CD4-positive, alpha-beta T cell treated with Interleukin-17A for 1 hour (primary cell): ENCODE results near the gene PYGL.
"Not testable (repeated sequence)": the region's sequence is repeated elsewhere in the genome, so short reads cannot be mapped to it uniquely, and the experiment has no call there.

Source experiments
- DNase-seq: peaks from one replicate; pipeline ENCODE4 v3.0.0-alpha.2; 2020

Gene PYGL

DNA sequence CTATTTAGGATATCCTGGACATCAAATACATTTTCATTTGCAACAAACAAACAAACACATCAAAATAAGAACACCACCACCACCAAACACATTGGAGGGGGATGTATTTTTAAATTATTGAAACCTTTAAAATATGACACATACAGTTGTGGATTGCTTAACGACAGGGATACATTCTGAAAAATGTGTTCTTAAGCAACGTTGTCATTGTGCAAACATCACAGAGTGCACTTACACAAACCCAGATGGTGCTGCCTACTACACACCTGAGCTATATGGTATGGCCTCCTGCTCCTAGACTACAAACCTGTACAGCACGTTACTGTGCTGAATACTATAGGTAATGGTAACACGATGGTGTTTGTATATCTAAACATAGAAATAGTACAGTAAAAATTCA, 19.4 kb downstream of the PYGL start:
- DNase-seq: no peak

DNA sequence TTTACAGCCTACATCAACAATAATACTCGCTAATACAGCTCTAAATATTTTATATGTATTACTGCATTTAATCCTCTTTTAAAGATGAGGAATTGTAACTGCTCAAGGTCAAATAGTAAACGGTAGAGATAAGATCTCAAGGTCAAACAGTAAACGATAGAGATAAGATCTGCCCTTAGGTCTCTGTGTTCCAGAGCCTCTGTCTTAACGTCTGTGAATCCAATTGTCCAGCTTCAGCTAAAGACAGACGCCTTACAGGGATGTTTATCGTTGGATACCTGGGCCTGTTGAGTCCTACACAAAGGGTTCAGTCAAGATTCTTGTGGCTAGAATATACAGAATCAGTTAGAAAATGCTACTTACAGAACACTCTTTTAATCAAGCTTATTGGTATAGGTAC, 20.0 kb downstream of the PYGL start:
- no peak for DNase-seq

DNA sequence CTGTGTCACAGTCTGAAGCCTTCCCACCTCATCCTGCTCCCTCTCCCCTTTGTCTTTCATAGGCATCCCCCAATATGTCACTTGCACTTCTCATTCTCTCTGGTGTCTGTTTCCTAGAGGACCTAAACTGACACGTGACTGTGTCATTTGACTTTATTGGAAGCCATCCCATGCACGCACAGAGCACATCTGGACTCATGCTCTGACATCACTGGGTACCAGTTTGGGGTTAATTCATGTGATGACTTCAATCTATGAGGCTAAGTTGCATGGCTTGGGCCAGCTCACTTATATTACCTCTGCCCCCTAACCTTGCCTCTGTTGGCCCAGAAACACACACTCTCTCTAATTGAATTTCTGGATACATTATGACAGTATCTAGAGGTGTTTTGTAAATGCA, 21.5 kb downstream of the PYGL start:
- DNase-seq: no peak

DNA sequence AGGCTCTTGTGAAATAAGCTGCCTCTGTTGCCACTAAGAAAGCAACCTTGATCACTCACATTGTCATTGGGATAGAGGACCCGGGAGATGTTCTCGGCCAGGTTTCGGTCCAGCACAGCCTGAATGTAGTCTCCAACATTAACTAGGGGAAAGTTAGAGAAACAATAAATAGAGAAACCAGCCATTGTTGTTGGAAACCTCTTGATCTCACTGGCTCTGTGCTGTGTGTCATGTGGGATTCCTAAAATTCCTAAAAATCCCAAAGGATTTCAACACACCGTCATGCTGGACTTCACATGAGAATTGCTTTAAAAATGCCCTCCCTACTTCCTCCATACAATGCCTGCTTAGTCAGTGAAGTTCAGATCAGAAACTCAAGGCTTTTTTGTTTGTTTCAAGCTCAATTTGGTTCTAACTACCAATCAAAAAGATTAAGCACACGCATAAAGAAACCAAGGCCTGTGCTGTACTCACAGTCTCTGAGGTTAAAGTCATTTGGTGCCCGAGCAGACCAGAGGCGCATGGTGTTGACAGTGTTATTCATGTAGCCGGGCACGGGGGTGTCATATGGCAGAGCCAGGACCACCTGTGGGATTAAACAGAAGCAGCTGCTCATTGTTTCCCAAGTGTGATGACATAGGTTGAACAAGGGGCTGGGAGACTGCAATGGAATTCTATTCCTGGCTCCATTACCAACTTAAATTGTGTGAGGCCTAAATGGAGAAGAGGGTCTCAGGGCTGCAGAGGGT, 23.6 kb downstream of the PYGL start:
- DNase-seq: no peak

DNA sequence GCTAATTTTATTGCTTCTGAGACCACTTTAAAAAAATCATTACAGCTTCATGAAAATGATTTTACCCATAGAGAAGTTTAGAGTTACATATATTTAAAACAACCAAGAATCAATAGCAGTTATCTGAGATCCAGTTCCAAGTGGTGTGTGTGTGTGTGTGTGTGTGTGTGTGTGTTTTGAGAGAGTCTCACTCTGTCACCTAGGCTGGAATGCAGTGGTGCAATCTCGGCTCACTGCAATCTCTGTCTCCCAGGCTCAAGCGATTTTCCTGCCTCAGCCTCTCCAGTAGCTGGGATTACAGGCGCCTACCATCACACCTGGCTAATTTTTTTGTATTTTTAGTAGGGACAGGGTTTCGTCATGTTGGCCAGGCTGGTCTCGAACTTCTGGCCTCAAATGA, 24.8 kb downstream of the PYGL start:
- not testable (repeated sequence) for DNase-seq

DNA sequence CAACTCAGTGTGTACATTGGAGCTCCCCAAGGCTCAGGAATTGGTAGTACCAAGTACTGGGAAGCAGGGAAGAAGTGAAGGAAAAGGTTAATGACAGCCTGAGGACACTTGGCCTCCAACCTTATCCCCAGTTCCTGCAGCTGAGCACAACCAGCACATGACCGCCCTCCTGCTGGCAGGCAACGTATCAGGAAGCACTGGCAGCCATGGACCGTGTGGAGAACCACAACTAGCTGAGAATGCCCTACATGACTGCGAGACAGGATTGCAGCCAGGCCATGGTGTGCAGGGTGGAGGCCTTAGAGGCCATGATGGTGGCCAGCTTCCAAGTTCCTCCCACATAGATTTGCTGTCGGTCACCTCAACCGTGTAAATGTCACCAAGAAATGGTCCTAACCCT, 26.8 kb downstream of the PYGL start:
- DNase-seq: no peak

DNA sequence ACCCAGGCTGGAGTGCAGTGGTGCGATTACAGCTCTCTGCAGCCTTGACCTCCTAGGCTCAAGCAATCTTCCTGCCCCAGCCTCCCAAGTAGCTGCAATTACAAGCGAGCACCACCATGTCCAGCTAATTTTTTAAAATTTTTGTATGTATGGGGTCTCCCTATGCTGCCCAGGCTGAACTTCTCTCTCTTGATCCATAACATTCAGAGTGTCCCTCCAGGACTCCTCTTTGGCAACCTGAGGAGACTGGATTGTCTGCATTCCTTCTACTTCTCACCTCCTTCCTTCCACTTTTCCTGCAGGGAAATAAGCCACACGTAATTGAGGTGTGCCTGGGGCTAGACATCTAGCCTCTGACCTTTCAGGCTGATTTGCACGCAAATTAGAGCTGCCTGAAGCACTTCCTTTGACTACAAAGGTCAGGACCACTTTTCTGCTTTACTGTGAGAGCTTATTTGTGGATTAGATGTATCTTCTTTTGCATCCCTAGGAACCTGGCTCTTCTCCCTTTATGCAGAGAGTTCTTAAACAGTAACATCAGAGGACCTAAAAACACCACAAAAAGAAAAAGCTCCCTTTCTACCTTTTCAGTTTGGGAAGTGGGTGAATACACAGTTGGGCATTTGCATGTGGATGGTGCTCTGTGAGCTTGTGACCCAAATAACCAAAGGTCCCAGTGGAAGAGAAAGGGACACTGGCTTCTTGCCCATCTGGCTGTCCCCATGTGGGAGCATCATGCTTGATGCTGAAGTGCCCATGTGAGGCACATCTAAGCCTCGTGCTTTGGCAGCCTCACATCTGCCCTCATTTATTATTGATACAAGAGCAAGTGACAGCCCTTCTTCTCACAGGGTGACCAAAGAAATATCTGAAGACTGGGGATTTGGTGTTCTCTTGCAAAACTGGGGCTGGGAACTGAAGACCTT, 33.5 kb downstream of the PYGL start:
- no peak for DNase-seq

DNA sequence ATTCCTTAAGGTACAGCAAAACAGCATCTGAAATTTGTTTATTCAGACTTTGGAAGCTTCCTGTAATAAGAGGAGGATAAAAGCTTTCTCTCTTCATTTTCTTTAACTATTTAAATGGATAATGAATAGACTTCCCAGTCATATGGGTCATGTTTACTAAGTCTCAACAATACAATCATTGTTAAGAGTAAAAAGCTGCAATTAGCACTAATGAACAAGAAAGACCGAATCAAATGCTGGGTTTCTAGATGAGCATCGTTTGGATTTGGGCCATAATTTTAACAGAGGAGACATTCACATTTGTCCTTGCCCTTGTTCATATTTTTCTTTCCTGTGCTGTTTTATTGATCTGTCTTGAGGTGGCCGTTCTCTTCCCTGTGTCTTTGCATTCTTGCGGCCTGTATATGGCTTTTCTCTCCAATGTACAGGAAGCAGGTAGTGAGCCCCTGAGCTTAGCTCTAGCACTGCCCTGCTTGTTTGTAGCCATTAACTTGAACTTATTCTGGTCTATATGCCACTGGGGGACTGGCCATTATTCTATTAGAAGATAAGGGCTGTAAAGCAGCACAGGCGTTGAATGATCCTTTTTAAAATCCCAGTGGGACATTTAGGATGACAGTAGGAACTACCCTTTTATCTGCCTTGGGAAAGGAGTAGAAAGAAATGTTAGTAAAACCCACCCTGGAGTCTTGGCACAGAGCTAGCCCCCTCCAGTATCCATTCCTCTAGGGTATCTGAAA, 37.8 kb downstream of the PYGL start:
- no peak for DNase-seq

DNA sequence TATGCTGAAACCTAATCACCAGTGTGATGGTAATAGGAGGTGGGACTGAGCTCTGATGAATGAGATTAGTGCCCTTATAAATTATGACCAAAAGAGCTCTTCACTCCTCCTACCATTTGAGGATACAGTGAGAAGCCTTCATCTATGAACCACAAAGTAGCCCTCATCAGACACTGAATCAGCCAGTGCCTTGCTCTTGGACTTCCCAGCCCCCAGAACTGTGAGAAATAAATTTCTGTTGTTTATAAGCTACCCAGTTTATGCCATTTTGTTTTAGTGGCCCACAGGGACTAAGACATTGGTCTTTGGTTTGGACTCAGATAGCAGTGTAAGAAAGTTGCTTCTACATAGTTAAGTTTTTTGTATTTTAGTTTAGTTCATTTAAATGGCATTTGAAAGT, 39.6 kb downstream of the PYGL start:
- no peak for DNase-seq

DNA sequence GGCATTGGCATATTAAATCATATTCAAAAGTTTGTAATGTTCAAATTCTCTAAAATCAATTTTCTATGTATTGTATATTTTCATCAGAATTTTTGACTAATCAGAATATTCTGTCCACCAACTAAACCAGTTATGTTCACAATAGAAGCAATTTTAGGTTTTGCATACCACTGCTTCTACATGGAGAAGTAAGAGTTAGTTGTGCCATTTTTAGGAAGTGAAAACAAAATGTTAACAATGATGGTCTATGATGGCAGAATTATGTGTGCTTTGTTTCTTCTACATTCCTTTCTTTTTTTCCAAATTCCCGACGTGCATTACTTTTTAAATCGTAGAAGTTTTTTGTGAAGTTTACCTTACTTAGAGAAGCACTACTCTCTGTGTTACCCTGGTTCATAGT, 42.9 kb downstream of the PYGL start:
- no peak for DNase-seq

DNA sequence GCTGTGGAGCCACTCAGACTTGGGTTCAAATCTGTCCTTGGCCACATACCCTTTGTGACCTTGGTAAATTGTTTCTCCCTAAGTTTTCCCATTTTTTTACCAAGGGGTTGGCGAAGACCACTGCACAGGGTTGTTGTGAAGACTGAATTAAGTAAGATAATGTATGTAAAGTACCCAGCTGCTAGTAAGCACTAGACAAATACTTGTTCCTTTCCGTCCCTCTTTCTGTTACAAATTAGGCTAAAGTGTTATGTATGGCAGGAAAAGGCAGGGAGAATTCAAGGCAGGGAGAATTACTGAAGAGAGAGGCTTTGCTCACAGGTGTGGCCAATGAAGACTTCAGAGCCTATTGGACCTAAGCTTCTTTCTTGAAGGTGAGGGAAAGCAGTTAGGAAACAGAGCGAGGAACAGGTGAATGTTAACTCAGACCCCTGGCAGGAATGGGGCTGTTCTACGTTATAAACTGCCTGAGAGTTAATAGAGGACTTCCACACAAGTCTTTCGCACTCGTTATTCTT, 46.6 kb downstream of the PYGL start:
- DNase-seq: no peak

DNA sequence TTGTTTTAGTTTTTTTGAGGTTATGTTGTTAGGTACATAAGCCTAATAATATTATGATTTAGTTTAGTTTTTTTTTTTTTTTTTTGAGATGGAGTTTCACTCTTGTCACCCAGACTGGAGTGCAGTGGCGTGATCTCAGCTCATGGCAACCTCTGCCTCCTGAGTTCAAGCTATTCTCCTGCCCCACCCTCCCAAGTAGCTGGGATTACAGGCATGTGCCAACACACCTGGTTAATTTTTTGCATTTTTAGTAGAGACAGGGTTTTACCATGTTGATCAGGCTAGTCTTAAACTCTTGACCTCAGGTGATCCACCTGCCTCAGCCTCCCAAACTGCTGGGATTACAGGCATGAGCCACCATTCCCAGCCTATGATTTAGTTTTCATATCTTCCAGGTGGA, 47.3 kb downstream of the PYGL start:
- DNase-seq: not testable (repeated sequence)

DNA sequence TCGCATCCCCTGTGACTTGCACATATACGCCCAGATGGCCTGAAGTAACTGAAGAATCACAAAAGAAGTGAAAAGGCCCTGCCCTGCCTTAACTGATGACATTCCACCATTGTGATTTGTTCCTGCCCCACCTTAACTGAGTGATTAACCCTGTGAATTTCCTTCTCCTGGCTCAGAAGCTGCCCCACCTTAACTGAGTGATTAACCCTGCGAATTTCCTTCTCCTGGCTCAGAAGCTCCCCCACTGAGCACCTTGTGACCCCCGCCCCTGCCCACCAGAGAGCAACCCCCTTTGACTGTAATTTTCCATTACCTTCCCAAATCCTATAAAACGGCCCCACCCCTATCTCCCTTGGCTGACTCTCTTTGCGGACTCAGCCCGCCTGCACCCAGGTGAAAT, 47.9 kb downstream of the PYGL start:
- DNase-seq: not testable (repeated sequence)

DNA sequence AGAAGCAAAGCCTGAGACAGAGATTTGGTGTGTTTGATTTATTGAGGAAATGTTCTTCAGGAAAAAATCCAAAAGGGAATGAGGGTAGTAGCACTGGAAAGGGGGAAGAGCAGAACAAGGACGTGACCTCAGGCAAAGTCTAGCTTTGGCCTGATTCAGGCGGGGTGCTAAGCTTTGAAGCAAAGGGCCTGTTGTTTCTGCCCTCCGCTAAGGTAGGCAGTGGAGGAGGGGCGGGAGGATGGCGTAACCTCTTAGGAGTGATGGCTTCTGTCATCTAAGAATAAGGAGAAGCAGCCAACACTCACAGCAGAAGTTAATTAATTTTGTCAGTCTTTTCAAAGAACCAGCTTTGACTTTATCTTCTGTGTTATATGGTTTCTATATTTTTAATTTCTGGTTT, 52.0 kb downstream of the PYGL start:
- no peak for DNase-seq

DNA sequence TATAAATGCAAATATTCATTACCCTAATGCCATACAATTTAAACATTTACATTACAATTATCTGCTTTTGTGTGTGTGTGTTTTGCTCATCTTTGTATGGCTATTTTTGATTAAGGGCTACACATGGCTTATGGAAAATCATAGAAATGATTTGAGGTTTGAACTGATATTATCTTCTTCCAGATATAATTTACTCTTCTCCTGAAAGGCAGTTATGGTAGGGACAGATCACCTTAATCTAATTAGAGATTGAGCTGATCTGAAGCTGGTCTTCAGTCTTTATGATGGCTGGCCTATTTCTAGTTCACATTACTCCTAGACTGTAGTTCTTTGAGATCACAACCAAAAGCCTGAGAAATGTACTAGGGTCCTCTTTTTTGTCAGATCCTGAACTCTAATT, 56.8 kb downstream of the PYGL start:
- DNase-seq: no peak

DNA sequence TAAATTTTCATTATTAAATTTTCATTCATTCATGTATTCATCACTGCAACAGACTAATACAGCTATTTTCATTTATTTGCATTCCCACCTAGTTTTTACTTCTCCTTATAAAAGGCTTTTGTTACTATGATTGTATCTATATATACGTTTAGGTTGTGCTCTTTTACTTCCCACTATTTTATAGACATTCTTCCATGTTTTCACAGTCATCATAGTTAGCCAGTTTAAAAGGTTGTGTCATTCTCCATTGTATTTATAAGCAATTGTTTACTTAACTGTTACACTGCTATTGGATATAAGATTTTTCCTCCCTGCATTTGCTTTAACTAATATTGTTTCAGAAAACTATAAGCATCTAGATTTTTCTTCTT, 60.5 kb downstream of the PYGL start:
- DNase-seq: no peak

DNA sequence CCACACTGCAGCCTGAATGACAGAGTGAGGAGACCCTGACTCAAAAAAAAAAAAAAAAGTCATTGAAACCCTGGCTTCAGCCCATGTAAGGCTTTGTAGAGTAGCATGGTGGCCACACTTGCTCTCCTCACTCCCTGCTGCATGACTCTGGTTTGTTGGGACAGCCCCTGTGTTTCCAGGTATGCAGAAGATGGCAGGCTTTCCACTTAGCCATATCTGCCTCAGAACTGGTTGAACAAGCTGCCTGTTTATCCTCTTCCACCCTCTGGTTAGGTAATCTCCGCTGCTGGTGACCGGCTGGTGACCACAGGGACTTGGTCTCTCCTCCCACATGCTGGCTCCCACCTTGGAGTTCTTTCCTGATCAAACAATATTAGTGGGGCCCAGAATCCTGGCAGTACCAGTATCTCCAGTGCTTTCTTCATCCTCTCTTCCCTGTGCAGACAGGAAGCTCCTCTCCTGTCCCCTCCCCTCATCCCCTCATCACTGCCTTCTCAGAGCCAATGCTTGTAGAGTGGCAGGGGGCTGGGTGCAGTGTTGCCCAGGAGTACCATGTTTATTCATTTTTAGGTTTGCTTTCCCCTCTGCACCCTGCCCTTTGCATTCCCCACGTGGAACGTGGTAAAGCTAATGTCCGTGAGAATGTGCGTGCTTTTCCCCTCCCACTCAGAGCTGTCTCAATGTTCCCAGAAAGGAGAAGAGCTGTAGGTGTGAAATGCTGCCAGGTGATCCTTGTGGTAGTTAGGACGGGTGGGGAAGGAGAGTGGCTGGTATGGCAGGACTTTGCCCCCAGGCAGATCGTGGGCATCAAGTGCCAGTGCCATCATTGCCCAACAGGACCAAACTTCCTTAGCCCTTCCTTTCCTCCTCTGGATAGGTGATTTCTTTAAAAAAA, 61.1 kb downstream of the PYGL start:
- no peak for DNase-seq

DNA sequence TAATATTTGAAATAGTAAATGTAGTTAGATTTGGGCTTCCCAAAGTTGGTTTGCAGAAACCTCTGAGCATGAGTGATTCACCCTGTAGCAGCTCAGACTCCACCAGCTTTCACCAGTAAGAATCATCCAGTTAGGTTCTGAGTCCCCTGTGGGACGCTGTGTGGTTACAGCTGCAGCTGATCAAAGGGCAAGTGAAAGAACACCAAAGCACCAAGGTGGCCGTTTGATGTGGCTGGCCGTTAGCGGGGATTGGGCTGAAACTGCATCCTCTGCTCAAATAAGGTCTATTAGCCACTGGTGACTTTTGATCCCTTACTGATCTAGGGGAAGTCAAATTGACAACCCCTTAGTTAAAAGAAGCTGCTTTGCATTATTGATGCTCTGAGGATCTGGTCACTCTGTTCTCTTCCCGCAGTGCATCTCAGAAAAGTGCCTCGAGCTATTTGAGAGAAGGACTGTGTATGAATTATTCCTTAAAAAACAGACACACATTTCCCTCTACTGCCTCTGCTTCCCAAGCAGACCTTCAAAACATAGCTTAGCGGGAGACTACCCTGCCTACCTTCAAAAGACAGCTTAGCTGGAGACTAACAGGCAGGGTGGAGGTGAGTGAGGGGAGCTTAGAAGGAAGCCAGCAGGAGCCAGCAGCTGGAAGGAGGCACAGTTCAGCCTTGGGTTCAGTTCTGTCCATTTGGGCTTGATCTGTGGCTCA, 68.8 kb downstream of the PYGL start:
- peak; percentile 64 for DNase-seq

DNA sequence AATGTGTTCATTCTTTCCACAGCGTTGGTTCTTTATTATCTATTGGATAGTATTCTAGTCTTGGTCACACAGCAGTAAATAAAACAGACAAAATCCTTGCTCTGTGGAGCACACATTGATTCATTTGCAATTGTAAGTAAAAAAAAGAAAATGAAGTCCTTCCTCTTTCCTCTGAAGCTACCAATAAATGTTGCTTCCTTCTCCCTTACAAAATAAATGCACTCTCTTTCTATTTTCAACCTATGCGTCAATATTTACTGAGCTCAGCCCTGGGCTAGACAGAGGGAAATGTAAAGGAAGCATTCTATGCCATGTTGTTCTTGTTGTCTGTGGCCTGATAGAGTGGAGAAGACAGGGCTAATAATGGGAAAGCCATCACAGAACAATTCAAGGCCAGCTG, 69.5 kb downstream of the PYGL start:
- no peak for DNase-seq

DNA sequence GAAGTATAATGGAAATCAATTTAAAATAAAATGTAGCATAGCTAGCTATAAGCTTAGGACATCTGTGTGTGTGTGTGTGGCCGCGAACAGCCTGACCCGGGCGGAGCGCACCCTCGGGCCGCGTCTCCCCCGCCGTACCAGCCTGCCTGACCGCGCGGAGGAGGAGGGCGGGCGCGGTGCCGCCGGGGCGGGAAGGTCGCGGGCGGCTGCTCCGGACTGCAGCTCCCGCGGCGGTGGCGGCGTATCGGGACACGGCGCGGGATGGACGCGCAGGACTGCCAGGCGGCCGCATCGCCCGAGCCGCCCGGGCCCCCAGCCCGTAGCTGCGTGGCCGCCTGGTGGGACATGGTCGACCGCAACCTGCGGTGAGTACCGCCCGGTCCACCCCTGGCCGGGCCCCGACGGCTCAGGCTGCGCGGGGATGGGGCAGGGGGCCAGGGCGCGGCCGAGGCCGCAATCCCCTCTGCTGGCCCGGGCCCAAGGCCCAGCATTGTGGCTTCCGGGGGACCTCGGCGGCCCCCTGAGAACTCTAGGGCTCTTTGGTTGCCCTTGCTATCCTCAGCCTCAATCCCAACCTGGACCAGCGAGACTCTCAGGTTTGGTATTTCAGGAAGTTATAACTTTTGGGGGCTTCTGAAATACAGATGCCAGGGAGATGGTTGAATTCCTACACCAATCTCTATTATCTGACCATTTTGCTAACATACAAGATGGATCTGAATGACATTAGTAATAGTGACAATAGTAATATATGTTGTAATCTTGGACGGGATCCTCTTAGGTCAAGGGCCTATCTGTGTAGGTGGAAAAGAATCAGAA, 72.2 kb downstream of the PYGL start, which contains the start of gene ABHD12B:
ABHD12B (plus strand) TSS at position 140 of the 819 bp plus-strand sequence; CDS start at position 262, 122 bp downstream.
- DNase-seq: no peak

DNA sequence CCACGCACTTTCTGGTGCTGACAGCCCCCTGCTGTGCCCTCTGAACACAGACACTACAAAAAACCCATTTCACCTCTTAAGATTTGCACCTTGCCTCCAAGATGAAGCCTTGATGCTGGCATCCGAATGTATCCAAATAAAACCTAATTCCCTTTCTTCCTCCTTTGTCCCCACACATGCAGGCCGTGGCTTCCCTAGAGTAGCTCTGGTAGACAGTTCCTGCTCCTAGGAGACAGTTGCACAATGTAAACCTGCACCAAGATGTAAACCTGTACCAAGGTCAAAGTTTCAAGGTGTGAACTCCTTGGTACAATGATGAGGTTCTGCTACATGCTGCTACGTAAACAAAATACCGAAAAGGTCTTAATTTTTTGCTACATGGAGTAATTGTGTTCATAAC, 73.1 kb downstream of the PYGL start:
- no peak for DNase-seq
